ENCODE measurements around the gene CMSS1. TPM values are rescaled to one million over a fixed set of nuclear protein-coding genes. Genes with fewer than 3 reads are reported as not detected.

CMSS1 gene
- total RNA-seq, 1 experiment from 2014 or later, result 41.6 TPM

DNA sequence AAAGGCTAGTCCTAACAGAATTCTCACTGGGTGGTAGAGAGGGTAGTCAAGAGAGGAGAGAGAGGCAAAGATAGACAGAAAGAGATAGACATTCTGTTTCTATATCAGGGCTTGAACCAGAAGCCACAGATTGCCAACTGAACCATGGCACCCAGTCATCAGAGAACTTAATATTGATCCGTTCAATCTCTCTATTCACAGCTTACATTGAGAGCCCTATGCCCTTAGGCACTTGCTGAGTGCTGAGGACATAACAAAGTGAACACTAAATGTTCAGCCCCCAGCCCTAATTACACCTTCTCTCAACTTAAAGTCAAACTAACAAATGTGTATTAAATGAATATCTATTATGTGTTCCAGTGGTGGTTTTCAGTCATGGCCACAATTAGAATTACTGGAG lies 172.5 kb downstream of the CMSS1 start:
- Histone ChIP-seq H3K9ac (ENCODE audit: low read length) (no peak overlapping the region), H3K4me2 (ENCODE audit: low read depth, low read length, poor library complexity, severe bottlenecking) (no peak overlapping the region), H3K4me3 (ENCODE audit: low read length) (no peak overlapping the region), H3K36me3 (ENCODE audit: insufficient read depth, low read length) (no peaks in the 10 kb centered on the region), H3K27me3 (ENCODE audit: low read length) (no peaks in the 10 kb centered on the region), H3K9me2 (replicated peaks; ENCODE audit: insufficient read depth, low read length) (no peaks in the 10 kb centered on the region), H3K27ac (ENCODE audit: low read length) (no peak overlapping the region), H2AFZ (ENCODE audit: low read length) (no peak overlapping the region), H3K79me2 (ENCODE audit: low read length) (no peaks in the 10 kb centered on the region), H3K4me1 (ENCODE audit: low read length) (no peaks in the 10 kb centered on the region; the same call in 1 of the 2 replicates), H4K20me1 (ENCODE audit: insufficient read depth, low read depth, low read length) (no peaks in the 10 kb centered on the region), H3K9me3 (ENCODE audit: low read length) (0 out of 2 replicates have a peak, but pooled peaks cover 3% of the 10 kb centered on the region)
- DNase-seq, result no peak

DNA sequence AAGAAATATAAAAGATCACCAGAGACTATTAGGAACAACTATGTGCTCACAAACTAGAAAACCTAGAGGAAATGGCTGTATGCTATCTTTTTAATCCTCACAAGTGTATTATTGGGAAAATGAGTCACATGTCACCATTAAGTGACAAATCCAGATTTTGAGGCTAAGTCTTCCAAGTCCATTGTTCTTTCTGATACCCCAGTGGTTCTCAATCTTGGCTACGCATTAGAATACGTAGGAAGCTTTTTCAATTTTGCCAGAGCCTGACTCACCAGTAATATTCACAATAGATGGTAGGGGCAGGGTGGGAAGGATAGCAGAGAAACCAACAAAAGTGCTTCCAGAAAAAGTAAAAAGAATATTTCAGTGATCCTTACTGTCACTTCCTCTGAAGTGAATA lies 179.6 kb downstream of the CMSS1 start:
- H3K9ac ChIP-seq (ENCODE audit: low read length), result no peak overlapping the region

DNA sequence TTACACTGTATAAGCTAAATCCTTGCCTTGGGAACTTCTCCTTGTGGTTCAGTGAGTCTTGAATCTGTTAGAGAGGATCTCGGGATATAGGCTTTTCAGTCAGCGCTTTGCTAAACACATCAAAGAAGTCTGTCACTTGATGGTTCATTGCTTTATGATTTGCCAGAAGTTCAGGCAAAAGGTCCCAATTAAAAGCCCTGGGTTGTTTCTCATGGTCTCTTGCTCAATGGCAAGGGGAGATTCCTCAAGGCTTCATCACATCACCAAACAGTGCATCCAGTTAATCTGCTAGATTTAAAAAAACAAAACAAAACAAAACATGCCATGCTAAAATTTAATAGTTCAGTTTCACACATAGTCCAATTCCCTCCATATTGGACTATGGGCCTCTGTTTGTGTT lies 181.9 kb downstream of the CMSS1 start:
- no peak overlapping the region for H2AFZ ChIP-seq (ENCODE audit: low read length)
- DNase-seq, result no peak
- H3K4me2 ChIP-seq (ENCODE audit: low read depth, low read length, poor library complexity, severe bottlenecking), result no peak overlapping the region
- H3K27me3 ChIP-seq (ENCODE audit: low read length), result no peaks in the 10 kb centered on the region
- H3K9me2 ChIP-seq (replicated peaks; ENCODE audit: insufficient read depth, low read length), result no peaks in the 10 kb centered on the region
- H3K27ac ChIP-seq (ENCODE audit: low read length), result no peak overlapping the region
- H3K9me3 ChIP-seq (ENCODE audit: low read length), result no peaks in the 10 kb centered on the region
- no peak overlapping the region for H3K4me3 ChIP-seq (ENCODE audit: low read length)
- no peaks in the 10 kb centered on the region for H3K79me2 ChIP-seq (ENCODE audit: low read length)
- no peaks in the 10 kb centered on the region for H3K36me3 ChIP-seq (ENCODE audit: insufficient read depth, low read length)
- no peak overlapping the region for H3K9ac ChIP-seq (ENCODE audit: low read length)
- no peaks in the 10 kb centered on the region for H3K4me1 ChIP-seq (ENCODE audit: low read length)
- 0 out of 2 replicates have a peak, but pooled peaks cover 4% of the 10 kb centered on the region for H4K20me1 ChIP-seq (ENCODE audit: insufficient read depth, low read depth, low read length)

More for the DNA sequence above, 179.6 kb downstream of the CMSS1 start:
- Histone ChIP-seq H4K20me1 (ENCODE audit: insufficient read depth, low read depth, low read length) (0 out of 2 replicates have a peak, but pooled peaks cover 4% of the 10 kb centered on the region), H3K27me3 (ENCODE audit: low read length) (no peaks in the 10 kb centered on the region), H3K4me2 (ENCODE audit: low read depth, low read length, poor library complexity, severe bottlenecking) (no peak overlapping the region), H3K79me2 (ENCODE audit: low read length) (no peaks in the 10 kb centered on the region), H3K9me3 (ENCODE audit: low read length) (0 out of 2 replicates have a peak, but pooled peaks cover 3% of the 10 kb centered on the region), H3K9me2 (replicated peaks; ENCODE audit: insufficient read depth, low read length) (no peaks in the 10 kb centered on the region), H3K36me3 (ENCODE audit: insufficient read depth, low read length) (no peaks in the 10 kb centered on the region), H3K27ac (ENCODE audit: low read length) (no peak overlapping the region), H3K4me1 (ENCODE audit: low read length) (no peaks in the 10 kb centered on the region), H3K4me3 (ENCODE audit: low read length) (no peak overlapping the region), H2AFZ (ENCODE audit: low read length) (no peak overlapping the region)
- DNase-seq, result no peak

DNA sequence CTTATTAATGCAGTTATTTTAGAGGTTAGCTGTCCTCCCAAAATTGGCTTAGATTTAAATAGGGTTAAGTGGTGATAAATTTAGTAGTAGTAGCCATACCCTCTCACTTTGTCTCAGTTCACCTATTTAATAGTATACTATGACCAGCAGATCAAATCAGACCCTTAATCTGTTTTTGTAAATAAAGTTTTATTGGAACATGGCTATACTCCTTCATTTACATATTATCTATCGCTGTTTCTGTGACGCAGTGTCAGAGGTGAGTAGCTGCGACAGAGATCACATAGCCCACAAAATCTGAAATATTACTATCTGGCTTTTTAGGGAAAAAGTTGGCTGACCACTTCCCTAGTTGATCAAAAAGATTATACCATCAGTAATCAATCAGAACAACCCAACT lies 183.4 kb downstream of the CMSS1 start:
- Histone ChIP-seq H3K9ac (ENCODE audit: low read length) (no peak overlapping the region), H3K4me2 (ENCODE audit: low read depth, low read length, poor library complexity, severe bottlenecking) (no peak overlapping the region), H3K79me2 (ENCODE audit: low read length) (no peaks in the 10 kb centered on the region), H3K9me2 (replicated peaks; ENCODE audit: insufficient read depth, low read length) (no peaks in the 10 kb centered on the region), H3K4me1 (ENCODE audit: low read length) (no peaks in the 10 kb centered on the region), H3K27me3 (ENCODE audit: low read length) (no peaks in the 10 kb centered on the region), H3K9me3 (ENCODE audit: low read length) (no peaks in the 10 kb centered on the region), H3K36me3 (ENCODE audit: insufficient read depth, low read length) (no peaks in the 10 kb centered on the region), H2AFZ (ENCODE audit: low read length) (no peak overlapping the region), H4K20me1 (ENCODE audit: insufficient read depth, low read depth, low read length) (0 out of 2 replicates have a peak, but pooled peaks cover 4% of the 10 kb centered on the region), H3K27ac (ENCODE audit: low read length) (no peak overlapping the region), H3K4me3 (ENCODE audit: low read length) (no peak overlapping the region)
- no peak for DNase-seq

DNA sequence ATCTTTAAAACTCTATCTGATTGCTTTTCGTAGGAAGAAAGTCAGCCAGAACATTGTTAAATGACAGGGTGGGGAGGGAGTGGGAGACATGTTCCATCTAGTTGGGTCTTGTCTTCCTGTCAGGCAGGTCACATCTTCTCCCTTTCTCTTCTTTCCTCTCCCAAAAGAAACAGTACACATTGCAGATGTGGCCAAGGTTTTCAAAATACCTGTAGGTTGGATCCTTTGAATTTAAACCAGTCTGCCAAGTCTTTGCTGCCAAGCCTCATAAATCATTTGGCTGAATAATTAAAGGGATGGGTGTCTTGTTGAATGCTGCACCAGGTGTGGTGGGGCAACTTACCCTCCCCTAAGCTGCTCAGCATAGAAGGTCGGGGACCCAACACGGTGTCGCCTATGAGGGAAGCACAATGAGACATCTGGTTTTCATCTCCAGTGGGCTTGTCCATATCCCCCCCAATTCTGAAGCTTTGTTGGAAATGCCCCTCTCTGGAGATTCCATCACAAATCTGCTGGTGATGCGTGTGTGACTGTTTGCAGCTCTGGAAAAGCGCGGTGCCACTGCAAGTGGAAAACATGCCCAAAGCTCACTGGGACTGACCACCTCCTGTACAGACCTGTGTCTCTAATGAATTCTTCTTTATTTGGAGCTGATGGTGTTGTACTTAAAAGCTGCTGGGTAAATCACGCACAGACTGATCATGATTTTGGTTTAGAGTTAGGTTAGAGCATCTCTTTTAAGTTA lies 184.0 kb downstream of the CMSS1 start:
- Histone ChIP-seq H3K36me3 (ENCODE audit: insufficient read depth, low read length) (no peaks in the 10 kb centered on the region), H3K4me2 (ENCODE audit: low read depth, low read length, poor library complexity, severe bottlenecking) (no peak overlapping the region), H3K4me3 (ENCODE audit: low read length) (no peak overlapping the region), H3K9ac (ENCODE audit: low read length) (no peak overlapping the region), H3K27ac (ENCODE audit: low read length) (no peak overlapping the region), H3K9me2 (replicated peaks; ENCODE audit: insufficient read depth, low read length) (no peaks in the 10 kb centered on the region), H4K20me1 (ENCODE audit: insufficient read depth, low read depth, low read length) (0 out of 2 replicates have a peak, but pooled peaks cover 4% of the 10 kb centered on the region), H3K79me2 (ENCODE audit: low read length) (no peaks in the 10 kb centered on the region), H3K9me3 (ENCODE audit: low read length) (no peaks in the 10 kb centered on the region), H3K27me3 (ENCODE audit: low read length) (no peaks in the 10 kb centered on the region), H3K4me1 (ENCODE audit: low read length) (no peaks in the 10 kb centered on the region), H2AFZ (ENCODE audit: low read length) (no peak overlapping the region)
- no peak for DNase-seq

DNA sequence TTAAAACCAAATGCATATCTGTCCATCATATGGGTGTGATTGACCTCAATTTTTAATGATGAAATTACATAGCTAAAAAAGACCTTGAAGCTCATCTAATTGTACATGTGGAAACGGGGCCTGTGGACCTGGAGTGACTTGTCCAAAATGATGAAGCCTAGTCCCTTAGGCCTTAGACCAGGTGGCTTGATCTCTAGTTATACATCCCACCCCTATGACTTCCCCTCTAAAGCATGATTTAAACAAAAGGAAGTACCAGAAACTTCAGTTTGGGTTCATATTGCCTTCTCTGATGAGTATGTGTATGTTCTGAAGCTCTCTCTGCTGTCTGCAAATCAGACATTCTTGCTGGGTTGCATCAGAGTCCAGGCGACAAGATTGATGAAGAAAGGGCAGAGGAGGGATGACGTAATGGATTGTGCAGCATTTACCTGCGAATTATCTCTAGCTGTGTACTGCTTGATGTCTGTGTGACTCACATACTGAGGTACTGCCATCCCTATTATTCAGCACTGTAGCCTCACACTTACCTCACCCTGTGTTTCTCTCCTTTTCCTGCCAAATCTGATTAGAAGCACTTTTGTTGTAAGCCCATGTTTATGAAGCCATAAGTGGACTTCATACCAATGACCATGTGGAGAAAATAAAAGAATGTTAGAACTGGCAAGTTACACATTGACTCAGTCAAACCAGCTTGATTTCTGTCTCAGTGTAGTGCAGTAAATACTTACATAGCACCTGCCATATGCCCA lies 185.1 kb downstream of the CMSS1 start:
- 0 out of 2 replicates have a peak, but pooled peaks cover 4% of the 10 kb centered on the region for H4K20me1 ChIP-seq (ENCODE audit: insufficient read depth, low read depth, low read length)
- H3K9ac ChIP-seq (ENCODE audit: low read length), result no peak overlapping the region
- no peak overlapping the region for H3K27ac ChIP-seq (ENCODE audit: low read length)
- no peaks in the 10 kb centered on the region for H3K9me3 ChIP-seq (ENCODE audit: low read length)
- no peaks in the 10 kb centered on the region for H3K79me2 ChIP-seq (ENCODE audit: low read length)
- no peak overlapping the region for H3K4me3 ChIP-seq (ENCODE audit: low read length)
- DNase-seq, result no peak
- no peak overlapping the region for H3K4me2 ChIP-seq (ENCODE audit: low read depth, low read length, poor library complexity, severe bottlenecking)
- H3K27me3 ChIP-seq (ENCODE audit: low read length), result no peaks in the 10 kb centered on the region
- no peak overlapping the region for H2AFZ ChIP-seq (ENCODE audit: low read length)
- H3K36me3 ChIP-seq (ENCODE audit: insufficient read depth, low read length), result no peaks in the 10 kb centered on the region
- no peaks in the 10 kb centered on the region for H3K9me2 ChIP-seq (replicated peaks; ENCODE audit: insufficient read depth, low read length)
- H3K4me1 ChIP-seq (ENCODE audit: low read length), result no peaks in the 10 kb centered on the region

DNA sequence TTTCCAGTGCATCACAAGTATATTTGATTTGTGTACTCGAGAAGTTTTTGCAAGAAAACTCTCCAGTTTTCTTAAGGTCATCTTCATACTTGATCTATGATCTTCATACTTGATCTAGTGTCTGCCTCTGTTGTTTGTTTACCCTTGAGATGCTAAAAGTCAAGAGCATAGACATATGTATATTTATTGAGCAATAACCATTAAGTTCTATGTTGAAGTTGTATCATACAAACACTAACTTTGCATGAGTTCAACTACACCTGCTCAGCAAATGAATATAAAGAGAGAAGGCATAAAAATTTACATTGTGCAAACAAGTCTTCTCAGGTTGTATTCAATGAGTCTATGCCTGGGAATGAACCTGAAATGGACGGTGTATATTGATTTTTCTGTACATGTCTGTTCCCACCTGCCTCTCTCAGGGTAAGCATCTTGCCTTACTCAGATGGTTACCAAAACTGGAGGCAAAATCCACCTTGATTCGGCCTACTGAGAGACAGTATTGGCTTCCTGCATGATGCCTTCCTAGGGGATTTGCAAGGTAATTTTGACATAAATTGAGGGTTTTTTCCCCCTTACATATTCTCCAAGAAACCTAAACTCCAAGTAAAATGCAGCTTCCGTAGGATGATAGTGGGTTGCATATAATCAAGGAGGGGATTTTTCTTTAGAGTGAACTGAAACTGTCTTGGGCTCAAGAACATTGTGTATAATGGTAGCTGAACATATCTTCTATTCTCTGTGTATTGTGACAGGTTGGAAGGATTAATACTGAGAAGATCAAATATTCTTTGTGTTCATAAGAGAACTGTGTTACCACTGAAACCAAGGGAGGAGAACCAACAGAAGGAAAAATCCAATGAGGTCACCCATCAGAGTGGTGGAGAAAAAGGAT lies 186.2 kb downstream of the CMSS1 start:
- no peak for DNase-seq

More for the DNA sequence above, 186.2 kb downstream of the CMSS1 start:
- no peak overlapping the region for H2AFZ ChIP-seq (ENCODE audit: low read length)
- H3K9ac ChIP-seq (ENCODE audit: low read length), result no peak overlapping the region
- H3K4me2 ChIP-seq (ENCODE audit: low read depth, low read length, poor library complexity, severe bottlenecking), result no peak overlapping the region
- no peaks in the 10 kb centered on the region for H3K9me2 ChIP-seq (replicated peaks; ENCODE audit: insufficient read depth, low read length)
- H3K36me3 ChIP-seq (ENCODE audit: insufficient read depth, low read length), result no peaks in the 10 kb centered on the region
- H3K4me3 ChIP-seq (ENCODE audit: low read length), result no peak overlapping the region
- no peaks in the 10 kb centered on the region for H3K4me1 ChIP-seq (ENCODE audit: low read length)
- H4K20me1 ChIP-seq (ENCODE audit: insufficient read depth, low read depth, low read length), result 0 out of 2 replicates have a peak, but pooled peaks cover 4% of the 10 kb centered on the region
- H3K27ac ChIP-seq (ENCODE audit: low read length), result no peak overlapping the region
- no peaks in the 10 kb centered on the region for H3K27me3 ChIP-seq (ENCODE audit: low read length)
- H3K9me3 ChIP-seq (ENCODE audit: low read length), result no peaks in the 10 kb centered on the region
- no peaks in the 10 kb centered on the region for H3K79me2 ChIP-seq (ENCODE audit: low read length)

All from Karpas-422 (cell line).